GM21786 (cell line): ENCODE measurements around the gene SLC27A4.

Source experiments
- ATAC-seq: cut with Tn5 transposase; IDR thresholded peaks from one replicate; pipeline ENCODE4 v1.9.1; 2021; ENCODE audit not compliant: unreplicated experiment

Gene SLC27A4

DNA sequence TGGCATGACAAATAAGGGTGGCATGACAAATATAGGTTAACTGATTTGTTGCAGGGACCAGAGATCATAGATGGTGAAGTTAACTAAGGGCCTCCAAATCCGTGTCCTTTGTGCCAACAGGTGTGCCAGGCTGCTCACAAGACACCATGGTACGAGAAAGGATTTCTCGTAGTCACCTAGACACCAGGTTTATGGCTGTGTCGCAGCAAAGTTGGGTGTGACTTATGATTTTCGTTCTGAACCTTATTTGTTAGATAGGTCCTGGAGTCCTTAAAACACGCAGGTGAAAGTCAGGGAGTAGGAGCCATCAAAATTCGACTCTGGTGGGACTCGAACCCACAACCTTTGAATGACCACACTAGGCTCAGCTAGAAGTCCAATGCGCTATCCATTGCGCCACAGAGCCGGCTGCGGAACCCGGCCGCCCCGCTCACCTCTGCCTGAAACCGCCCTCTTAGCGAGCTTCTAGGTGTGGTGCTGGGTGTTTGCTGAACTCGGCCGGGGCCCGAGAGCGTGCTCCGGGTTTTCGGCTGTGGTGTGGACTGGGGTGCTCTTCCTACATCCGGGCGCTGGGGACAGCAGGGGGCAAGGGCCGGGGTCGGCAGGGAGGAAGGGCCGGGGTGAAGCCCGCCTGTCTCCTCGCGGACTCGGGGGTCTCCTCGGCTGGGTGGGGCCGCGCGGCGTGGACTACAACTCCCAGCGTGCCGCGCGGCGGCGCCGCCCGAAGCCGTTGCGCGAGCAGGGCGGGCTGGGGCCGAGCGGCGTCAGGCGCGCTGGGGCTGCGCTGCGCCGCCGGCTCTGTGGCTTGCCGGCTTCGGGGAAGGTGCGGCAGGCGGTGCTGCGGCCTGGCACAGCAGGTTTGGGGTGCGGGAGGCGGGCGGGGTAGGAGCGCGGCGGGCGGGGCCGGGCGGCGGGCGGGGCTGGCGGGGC is at the start of gene SLC27A4:
SLC27A4 (plus strand) TSS at position 767 of the 930 bp plus-strand sequence. CDS start 2,606 bp downstream, outside the sequence.
- ATAC-seq = peak; percentile 83

DNA sequence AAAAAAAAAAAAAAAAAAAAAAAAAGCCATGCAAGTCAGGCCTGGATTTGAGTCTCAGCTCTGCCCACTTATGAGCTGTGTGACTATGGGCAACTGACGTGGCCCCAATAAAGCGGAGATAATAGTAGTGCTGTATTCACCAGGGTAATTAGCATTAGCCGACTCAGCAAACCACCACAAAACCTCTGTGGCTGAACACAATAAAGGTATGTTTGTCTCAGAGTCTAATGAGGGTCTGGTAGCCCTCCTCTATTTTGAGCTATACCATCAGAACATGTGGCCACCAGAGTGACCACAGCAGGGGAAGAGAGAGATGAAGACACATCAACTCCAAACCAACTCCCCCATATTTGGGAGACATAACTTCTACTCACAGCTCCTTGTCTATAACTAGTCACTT is 48.3 kb upstream of the SLC27A4 start:
- no peak for ATAC-seq

DNA sequence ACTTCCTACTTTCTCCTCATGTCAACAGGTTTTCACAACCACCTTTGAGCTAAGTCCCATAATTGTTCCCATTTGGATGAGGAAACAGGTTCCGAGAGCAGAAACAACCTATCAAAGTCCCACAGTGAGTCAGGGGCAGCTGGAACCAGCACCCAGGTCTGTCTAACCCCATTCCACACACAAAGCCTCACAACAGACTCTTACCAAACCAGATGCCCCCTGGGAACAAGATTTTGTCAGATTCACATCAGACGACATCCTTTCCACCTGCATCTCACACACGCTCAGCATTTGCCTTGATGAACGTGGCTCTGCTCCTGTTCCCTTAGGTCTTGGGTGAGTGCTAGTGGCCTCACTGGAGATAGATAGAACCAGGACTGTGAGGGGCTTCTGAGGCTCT is 47.2 kb upstream of the SLC27A4 start:
- no peak for ATAC-seq

DNA sequence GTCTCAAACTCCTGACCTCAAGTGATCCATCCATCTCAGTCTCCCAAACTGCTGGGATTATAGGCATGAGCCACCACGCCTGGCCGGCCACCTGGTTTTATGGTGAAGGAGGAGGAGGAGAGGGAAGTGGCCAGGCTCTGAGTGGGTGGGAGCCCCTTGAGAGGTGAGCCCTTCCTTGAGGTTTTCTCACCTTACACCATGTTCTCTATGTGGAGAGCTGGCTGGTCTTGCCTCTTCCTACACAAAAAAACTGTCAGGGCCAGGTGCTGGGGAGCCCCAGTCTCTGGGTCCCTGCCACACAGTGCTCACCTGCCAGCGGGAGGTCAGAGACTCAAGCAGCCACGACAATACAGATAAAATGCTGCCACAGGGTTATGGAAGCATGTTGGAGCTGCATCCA is 46.2 kb upstream of the SLC27A4 start:
- no peak for ATAC-seq

DNA sequence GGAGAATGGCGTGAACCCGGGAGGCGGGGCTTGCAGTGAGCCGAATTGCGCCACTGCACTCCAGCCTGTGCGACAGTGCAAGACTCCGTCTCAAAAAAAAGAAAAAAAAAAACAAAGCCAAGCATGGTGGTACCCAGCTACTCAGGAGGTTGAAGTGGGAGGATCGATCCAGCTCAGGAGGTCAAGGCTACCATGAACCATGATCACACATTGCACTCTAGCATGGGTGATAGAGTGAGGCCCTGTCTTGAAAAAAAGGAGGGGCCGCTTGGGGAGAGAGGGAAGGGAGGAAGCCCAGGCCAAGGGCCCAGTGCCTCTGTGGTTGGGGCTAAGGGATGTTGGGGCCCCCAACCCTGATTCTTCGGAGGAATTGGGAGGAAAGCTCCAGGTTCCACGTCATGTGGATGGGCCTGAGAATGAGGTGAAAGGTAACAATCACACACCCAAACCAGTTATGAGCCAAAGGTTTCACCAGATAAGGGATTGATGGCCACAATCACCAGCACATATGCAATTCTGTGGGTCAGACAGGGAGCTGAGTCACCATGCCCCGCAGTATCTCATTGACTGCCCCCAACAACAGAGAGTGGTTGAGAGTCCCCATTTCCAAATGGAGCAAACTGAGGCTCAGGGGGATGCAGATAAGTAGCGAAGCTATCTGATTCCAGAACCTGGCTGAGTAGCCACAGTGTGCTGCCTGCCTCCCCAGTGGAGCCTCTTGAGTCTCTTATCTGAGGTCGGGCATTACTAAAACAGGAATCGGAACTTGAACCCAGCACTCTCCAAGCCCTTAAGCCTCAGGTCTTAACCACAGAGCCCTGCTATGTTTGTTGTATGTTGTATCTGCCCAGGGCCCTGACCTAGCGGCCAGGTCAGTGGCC is 43.7 kb upstream of the SLC27A4 start:
- no peak for ATAC-seq

DNA sequence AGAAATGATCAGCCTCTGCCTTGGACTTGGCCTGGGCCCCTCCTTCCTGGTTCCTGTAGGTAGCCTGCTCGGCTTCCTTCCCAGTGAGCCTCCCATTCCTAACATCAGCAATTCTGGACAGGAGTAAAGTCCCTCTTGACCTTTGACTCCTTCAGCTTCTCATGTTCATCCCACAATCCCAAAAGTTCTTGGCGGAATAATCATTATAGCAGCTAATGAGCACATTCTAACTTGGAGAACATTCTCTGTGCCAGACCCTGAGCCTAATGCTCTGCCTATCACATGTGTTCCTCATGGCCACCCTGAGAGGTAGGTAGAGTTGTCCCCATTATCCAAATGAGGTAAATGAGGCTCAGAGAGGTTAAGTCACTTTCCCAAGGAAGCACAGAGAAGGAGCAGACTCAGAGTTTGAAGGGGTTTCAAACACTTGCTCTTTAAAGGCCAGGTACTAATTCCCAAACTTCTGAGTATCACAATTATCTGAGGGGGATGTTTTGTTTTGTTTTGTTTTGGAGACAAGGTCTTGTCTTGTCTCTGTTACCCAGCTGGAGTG is 43.0 kb upstream of the SLC27A4 start:
- no peak for ATAC-seq

DNA sequence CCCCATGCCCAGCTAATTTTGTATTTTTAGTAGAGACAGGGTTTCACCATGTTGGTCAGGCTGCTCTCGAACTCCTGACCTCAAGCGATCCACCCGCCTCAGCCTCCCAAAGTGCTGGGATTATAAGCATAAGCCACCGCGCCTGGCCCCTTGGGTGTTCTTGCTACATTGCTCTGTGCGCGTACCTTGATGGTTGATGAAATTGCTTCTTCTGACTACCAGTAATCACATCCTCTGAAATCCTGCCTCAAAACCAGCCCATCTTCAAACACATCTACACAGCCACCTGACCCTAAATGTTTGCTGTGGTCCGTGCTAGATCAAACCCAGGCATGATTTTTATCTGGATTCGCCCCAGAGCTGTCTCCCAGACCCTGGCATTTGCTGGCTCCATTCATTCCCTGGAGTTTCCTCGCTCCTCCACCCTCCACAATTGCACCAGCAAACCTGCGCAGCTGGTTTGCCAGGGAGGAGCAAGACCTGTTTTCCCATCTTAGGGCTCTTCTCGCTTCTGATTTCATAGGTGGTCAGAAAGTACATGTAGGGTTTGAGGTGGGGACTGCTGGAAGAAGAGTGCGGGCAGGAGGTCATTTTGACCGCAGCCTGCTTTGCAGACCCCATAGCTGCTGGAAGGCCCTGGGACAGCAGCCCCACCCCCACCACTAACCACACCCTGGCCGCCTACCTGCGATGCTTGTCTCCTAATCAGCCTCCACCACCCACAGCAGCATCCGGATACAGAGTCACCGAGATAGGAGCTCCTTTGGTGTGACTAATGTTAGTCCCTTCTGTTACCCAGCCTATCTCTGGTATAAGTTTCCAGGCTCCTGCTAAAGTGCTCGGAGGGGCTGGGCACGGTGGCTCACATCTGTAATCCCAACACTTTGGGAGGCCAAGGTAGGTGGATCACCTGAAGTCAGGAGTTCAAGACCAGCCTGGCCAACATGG is 41.5 kb upstream of the SLC27A4 start:
- no peak for ATAC-seq

DNA sequence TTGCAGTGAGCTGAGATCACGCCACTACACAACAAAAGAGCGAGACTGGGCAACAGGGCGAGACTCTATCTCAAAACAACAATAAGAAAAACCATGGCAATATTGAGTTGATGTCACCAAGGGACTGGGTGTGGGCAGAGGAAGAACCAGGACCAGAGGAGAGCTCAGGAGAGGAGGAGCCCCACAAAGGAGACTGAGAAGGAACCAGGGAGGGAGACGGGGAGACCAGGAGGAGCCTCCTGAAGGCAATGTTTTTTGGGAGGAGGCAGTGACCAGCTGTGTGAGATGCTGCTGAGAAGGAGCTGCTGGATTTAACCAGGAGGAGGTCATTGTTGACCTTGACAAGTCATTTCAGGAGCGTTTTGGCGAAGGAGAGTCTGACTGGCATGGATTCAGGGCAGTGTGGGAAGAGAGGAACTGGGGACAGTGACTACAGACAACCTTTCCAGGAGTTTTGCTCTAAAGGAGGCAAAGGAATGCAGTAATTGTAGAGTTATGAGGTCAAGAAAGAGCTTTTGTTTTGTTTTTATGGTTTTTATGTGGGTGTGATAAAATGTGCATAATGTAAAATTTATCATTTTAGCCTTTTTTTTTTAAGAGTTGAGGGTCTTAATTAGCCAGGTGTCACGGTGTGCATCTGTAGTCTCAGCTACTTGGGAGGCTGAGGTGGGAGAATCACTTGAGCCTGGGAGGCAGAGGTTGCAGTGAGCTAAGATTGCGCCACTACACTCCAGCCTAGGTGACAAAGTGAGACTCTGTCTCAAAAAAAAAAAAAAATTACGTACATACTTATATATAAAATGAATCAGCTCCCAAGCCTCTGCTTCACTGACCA is 36.0 kb upstream of the SLC27A4 start:
- no peak for ATAC-seq

DNA sequence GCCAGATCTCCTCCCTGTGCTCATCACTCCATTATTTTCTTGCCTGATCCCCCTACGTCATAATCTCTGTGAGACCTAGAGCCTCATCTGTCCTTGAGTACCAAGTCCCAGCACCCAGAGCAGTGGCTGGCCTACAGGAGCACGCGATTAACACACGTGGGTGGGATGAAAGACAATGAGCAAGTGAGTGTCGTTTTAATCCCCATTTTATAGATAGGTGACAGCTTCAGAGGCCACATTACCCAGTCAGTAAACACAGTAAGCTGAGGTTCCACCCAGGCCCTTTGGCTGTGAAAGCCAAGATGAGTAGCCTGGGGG is 35.4 kb upstream of the SLC27A4 start:
- ATAC-seq = no peak

DNA sequence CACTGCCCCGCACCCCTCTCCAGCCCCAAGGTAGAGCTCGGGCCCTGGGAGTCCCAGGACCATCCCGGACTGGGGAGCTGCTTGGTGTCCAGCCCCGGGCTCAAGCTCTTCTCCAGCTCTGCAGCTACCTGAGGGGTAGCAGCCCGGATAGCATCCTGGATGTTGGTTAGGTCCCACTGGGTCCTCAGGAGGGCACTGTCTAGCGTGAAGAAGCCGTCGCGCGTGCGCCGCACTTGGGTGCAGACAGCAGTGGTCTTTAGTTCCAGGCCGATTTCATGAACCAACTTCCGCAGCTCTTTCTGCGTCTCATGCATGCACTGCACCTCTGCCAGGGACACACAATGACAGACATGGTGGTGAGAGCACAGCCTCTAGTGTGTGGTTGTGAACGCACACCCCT is 30.8 kb upstream of the SLC27A4 start:
- ATAC-seq = no peak

DNA sequence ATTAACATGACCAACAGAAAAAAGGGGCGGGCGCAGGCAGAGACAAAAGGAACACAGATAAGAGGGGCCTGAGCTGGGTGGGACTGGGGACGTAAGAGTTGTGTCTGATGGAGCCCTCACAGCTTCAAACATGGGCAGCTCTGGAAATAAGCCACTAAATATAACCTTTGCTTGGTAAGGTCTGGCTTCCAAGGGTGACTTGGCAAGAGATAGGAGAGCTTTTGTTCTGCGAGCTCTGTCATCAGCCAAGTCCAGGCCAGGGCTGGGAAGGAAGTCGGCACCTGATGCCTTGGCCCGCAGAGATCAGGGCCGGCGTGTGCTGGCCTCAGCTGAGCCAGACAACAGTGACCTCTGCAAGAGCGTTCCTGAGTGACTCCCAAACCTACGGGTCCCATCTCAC is 29.9 kb upstream of the SLC27A4 start:
- ATAC-seq = no peak

DNA sequence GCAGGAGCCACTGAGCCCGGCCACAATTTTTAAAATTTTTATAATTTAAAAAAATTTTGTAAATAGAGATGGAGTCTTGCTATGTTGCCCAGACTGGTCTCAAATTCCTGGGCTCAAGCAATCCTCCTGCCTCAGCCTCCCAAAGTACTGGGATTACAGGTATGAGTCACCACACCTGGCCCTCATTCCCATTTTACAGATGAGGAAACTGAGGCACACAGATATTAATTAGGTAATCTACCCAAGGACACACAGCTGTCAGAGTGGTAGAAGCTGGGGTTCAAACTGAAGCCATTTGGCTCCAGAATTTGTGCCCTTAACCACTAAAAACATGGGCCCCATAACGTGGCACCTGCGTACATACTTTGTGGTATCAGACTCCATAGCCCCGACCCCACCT is 25.6 kb upstream of the SLC27A4 start:
- ATAC-seq = no peak

DNA sequence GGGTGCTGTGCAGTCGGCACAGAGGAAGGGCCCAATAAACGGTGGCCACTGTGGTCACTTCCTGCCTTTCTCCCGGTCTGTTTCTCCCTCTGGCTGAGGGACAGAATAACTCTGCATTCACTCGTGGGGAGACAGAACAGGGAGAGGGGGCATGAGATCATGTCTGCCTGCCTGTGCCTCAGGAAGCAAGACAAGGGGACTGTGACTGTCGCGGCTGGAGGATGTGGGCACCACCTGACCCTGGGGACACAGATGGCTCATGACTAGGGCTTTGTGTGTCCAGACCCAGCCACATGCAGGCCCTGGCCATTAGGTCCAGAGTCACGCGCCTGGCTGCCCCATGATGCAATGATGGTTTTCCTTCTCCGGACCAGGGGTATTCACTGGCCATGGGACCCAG is 23.9 kb upstream of the SLC27A4 start:
- no peak for ATAC-seq

DNA sequence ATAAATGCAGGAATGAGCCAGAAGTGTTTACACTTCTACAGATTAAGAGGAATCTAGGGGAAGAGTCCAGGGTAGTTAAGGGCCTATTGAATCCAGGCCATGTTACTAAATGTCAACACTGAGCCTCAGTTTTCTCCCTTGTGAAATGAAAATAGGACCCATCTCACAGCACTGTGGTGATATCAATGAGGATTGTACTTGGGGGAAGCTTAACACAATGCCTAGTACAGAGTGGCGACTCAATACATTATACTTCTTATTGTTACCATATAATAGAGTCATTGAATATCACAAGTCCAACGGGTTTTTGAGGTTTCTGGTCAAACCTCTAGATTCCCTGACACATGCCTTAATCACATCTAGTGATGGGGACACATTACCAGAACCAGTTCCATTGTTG is 22.7 kb upstream of the SLC27A4 start:
- no peak for ATAC-seq

DNA sequence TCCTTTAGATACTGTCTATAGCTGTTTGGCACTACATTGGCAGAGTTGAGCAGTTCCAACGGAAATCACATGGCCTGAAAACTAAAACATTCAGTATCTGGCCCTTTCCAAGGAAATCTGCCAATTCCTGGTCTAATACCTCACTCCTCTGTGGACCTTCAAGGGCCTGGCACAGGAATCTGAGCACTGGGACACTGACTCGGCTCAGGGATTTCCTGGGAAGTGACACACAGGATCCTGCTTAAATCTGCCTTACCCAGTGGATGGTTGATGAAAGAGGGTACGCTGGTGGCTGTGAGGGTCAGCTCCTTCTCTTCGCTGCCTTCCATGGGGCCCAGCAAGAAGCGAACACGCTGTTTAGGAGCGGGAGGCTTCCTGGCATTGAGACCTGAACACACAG is 19.0 kb upstream of the SLC27A4 start:
- ATAC-seq = no peak

DNA sequence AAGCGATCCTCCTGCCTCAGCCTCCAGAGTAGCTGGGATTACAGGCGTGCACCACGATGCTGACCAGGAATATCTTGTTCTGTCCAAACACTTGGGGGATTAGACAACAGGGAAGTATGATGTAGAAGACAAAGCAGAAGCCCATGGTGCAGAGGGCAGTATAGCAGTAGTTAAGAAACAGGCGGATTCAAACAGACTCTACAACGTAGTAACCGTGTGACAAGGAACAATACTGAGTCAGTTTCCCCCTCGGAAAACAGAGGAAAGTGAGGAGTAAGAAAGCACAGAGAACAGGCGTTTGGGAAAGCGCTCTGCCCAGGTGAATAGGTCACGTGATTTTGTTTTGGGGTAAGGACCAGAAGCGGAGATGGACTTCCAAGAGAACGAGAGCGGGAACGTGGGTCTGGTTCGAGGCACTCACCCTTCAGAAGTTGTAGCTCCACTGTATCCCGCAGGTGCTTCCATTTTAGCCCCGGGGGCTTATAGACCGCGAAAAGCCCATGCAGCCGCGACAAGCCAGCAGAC is 18.4 kb upstream of the SLC27A4 start:
- ATAC-seq = peak; percentile 7

DNA sequence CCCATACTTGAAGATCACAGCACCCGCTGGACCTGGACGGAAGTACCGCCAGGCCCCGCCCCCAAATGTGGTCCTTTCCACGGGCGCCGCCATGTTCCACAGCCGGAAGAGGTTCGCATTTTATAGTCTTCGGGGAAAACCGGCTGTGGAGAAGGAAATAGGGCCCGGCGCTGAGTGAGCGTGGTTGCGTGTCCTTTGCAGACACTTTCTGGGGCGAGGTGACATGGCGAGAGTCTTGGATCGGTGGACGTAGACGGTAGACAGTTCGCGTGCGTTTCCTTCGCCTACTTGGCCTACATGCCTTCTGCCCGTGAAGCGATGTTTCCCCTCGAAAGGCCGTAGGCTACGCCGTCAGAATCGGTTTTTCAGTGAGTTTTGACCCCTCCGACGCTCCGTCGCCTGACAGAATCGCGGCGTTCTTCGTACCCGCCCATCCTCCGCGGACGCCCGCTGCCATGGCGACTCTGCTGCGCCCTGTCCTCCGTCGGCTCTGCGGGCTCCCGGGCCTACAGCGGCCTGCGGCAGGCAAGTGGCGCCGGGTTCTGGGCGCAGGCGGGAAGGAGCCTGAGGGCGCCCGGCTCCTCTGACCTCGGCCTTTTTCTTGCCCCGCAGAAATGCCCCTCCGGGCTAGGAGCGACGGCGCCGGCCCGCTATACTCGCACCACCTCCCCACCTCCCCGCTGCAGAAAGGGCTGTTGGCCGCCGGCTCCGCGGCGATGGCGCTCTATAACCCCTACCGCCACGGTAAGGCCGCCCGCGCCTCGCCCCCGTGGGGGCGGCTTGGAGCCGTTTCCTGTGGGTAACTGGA is 17.7 kb upstream of the SLC27A4 start, which contains the start of the genes COQ4 and TRUB2:
COQ4 (plus strand) TSS at position 436 of the 808 bp plus-strand sequence; CDS start at position 456, 20 bp downstream.
TRUB2 (minus strand) TSS at position 44 of the 808 bp plus-strand sequence; CDS start at position 5, 39 bp downstream.
- ATAC-seq = peak; percentile 80

DNA sequence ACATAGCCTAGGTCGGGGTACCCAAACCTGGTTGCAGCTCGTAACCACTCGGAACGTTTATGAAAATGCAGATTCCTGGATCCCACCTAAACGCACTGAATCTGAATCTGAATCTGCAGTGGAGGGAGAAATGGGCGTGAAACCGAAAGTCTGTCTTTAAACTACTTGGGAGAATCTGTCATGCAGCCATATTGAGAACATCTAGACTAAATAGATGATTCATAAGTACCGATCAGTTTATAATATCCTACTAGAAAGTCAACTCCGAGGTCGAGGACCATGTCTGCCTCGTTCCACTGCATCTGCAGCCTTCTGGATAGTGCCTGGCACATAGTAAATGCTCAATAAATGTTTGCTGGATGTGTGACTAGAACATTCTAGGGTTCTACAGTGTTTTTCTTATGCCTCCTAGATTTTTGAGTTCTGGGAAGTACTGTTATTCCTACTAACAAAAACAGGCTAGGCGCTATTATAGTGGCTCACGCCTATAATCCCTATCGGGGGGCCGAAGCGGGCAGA is 17.1 kb upstream of the SLC27A4 start:
- ATAC-seq = no peak
